Thyroid gland (tissue), 4 donors: ENCODE data around the gene BTRC.

Source experiments
- CTCF ChIP-seq, 6 experiments: fragments of 200-600 bp in 3 of 6; fragments of 450-650 bp in 3 of 6; sonication (generic) in 3 of 6; IDR thresholded peaks; one replicate each; pipeline ENCODE4 v1.5.1; 2016 to 2019; ENCODE audit warnings: antibody characterized with exemption in 6 of 6, mild to moderate bottlenecking in 2 of 6, inconsistent platforms in 1 of 6, moderate library complexity in 1 of 6
- POLR2A ChIP-seq, 2 donors: fragments of 450-650 bp; IDR thresholded peaks; one replicate each; pipeline ENCODE4 v1.6.1; 2017; ENCODE audit warnings: antibody characterized with exemption in 2 of 2, mild to moderate bottlenecking in 2 of 2, moderate library complexity in 1 of 2

- TF ChIP-seq CTCF (IDR thresholded peaks at IDR 0.05) (no peak), POLR2A (IDR thresholded peaks at IDR 0.05) (no peak)
Measured at GRCh38 chr10:101579516-101579870, 225.5 kb downstream of the BTRC start.
